Left forelimb (tissue), 1 donor: ENCODE measurements around the gene MS4A4E.
"Not testable (repeated sequence)": the region's sequence is repeated elsewhere in the genome, so short reads cannot be mapped to it uniquely, and the experiment has no call there.

Experiments
- DNase-seq: peaks from one replicate; pipeline ENCODE4 v3.0.0-alpha.2; 2018; ENCODE audit warnings: low spot score

MS4A4E gene

GRCh38 chr11:60170566-60170965, 72.4 kb downstream of the MS4A4E start:
- no peak for DNase-seq

GRCh38 chr11:60169264-60169915, 73.5 kb downstream of the MS4A4E start:
- no peak for DNase-seq

DNA sequence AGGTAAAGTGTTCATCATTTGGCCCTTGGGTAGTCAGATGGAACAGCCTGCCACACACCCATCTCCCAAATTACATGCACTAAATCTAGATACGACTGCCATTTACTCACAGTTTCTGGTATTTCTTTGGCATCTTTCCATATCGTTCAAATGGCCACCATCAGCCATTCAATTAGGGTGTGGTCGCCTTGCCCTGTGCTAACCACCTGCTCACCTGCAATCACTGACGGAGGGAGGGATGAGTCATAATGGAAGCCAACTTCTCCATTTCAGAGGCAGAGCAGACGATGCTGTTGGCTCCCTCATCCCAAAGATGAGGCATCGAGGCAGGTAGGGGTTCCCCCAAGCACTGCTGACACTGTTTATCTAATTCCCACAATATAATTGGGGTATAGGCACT, 74.6 kb downstream of the MS4A4E start:
- DNase-seq: no peak

- no peak for DNase-seq
Observed at GRCh38 chr11:60165951-60166350, 77.0 kb downstream of the MS4A4E start.

DNA sequence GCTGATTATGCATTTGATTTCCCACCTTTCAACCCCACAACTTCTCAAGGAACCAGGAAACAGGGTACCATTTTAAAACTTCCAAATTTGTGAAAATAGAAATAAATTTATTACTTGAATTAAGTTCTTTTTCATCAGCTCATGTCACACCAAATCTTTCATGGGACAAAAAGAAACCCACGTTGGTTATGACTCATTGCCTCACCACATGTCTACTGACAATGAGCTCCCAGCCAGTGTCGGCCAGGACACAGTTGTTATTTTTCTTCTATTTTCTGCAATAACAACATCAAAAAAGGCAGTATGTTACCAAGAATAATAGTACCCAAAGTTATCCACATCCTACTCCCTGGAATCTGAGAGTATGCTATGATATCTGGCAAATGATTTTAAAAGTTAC, 77.4 kb downstream of the MS4A4E start:
- DNase-seq: no peak

DNA sequence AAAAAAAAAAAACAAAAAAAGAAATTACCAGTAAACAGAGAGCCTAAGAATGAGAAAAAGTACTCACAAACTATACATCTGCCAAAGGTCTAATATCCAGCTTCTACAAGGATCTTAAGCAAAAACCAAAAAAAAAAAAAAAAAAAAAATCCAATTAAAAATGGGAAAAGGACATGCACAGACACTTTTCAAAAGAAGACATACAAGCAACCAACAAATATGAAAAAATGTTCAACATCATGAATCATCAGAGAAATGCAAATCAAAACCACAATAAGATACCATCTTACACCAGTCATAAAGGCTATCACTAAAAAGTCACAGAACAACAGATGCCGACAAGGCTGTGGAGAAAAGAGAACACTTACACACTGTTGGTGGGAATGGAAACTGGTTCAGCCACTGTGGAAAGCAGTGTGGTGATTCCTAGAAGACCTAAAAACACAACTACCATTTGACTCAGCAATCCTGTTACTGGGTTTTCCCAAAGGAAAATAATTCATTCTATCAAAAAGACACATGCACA, 78.3 kb downstream of the MS4A4E start:
- no peak for DNase-seq

DNA sequence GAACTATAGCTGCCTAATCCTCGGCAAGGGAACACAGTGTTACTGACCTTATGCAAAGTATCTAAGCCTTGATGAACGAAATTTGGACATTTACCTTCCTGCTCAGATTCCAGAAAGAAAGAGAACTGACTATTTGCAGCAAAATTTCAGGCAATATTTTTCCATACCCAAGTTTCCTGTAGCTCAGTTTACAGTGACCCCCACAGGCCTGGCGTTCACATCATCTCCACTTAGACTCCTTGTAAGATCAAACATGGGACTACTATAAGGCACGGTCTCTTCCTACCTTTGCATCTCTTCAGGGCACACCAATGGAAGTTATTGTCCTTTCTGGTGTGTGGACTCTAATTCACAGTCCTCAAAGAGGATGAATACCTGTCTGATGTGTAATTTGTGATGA, 81.2 kb downstream of the MS4A4E start:
- no peak for DNase-seq

GRCh38 chr11:60161107-60161506, 81.8 kb downstream of the MS4A4E start:
- DNase-seq: no peak

DNA sequence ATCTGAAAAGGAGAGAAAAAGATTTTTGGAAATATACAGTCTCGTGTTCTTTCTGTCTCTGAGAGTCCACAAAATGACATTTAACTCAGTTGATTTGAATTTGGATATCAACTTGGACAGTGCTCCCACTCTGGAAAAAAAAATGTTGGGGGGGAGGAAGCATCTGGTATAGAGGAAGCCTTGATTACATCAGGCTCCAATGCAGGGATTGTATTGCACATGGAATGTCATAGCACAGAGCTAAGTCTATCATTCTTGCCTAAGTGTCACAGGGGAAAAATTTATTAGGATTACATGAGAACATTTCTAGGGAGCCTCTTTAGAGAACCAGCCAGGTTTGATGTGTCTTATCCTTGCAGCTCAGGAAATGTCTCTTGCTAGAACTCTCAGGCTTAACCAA, 83.1 kb downstream of the MS4A4E start:
- no peak for DNase-seq

DNA sequence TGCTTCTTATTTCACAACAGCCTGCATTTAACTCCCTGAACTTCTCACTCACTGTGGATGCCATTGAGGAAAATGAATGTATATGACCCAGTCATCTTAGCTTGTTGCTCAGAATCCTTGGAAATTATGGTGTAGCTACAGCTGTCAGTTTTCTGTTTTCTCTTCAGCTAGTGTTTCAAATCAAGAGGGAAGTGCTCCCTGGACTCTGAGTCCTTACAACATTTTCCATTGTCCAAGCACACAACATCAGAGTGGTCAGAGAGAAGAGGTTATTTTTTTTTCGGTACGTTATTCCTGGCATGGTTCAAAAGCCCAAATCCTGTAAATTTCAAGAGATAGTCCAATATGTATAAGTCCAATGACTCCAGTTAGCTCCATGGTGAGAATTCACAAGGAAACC, 83.7 kb downstream of the MS4A4E start:
- no peak for DNase-seq

DNA sequence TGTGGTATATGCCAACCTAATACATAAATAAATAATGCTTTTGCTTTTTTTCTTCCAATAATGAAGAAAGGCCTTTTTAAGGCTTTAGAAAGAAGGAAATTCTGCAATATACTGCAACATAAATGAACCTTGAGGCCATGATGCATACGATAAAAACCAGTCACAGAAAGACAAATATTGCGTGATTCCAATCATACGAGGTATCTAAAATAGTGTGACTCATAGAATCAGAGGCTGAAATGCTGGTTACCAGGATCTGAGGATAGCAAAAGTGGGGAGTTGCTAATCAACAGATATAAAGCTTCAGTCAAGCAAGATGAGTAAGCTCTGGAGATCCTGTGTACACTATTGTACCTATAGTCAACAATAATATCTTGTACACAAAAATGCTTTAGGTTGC, 84.3 kb downstream of the MS4A4E start:
- no peak for DNase-seq

DNA sequence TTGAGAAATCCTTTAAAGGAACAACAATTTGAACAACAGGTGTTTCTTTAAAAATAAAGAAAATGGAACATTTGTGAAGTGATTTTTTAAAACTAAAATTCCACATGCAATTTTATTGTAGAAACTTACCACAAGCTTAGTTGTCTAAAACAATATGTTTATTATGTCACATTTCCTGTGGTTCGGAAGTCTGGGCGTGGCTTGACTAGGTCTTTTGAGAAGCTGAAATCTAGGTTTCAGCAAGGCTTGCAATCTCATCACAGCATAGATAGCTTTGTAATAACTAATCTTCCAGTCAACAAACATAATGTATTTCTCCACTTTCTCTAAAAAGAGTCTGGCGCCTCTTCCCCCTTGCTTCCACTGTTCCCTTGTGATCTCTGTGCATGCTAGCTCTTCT, 87.0 kb downstream of the MS4A4E start:
- DNase-seq: no peak

- DNase-seq: not testable (repeated sequence)
Observed at GRCh38 chr11:60152727-60153126, 90.2 kb downstream of the MS4A4E start.

DNA sequence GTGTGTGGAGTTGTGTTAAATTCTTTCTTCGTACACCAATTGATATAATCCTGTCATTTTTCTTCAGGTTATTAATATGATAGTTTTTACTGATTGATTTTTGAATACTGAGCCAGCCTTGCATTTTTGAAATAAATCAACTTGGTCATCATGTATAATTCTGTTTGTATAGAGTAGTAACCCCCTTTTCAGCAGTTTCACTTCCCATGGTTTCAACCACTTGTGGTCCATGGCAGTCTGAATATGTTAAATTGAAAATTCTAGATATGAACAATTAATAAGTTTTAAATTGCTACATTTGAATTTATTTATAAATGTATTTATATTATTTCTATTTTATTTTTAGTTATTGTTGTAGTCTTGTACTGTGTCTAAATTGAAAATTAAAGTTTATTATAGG, 92.7 kb downstream of the MS4A4E start:
- no peak for DNase-seq
